Measurements from ENCODE around the gene PIK3R2.

DNA sequence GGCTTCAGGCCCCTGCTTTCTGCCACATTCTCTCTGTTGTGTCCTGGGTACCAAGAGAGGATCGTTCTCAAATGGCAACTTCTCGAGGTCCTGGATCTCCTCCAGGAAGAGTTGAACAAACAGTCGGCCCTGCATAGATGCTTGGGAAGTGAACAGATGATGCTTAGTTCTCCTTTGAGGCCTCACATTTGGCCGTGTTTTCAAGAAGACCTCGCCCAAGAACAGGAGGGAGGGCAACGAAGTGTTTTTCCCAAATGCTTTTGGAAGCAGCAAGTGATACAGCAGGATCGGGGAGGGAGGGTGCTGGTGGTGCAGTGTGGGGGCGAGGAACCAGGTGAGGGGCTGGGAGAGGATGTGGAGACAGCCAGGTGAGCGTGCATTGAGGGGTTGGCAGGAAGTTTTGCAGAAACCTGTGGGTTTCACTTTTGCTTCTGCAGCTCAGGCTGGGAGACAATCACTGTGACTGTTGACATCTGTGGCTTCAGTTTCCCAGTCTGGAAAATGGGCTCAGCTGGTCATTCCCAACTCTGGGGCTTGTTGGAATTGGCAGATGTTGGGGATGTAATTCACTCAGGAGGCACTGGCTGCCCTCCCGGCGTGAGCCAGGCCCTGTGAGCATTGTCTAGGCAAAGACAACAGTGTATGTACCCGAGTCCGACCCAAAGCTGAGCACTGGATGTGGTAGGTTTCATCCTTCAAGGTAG is 33.8 kb upstream of the PIK3R2 start:
- TF ChIP-seq GATA2 (IDR thresholded peaks at IDR 0.05; ENCODE audit: low read depth, low read length) (no peak), GATA3 (IDR thresholded peaks at IDR 0.05; ENCODE audit: low read depth, low read length) (no peak)
